ENCODE data around the gene SCML1.

The SCML1 gene

DNA sequence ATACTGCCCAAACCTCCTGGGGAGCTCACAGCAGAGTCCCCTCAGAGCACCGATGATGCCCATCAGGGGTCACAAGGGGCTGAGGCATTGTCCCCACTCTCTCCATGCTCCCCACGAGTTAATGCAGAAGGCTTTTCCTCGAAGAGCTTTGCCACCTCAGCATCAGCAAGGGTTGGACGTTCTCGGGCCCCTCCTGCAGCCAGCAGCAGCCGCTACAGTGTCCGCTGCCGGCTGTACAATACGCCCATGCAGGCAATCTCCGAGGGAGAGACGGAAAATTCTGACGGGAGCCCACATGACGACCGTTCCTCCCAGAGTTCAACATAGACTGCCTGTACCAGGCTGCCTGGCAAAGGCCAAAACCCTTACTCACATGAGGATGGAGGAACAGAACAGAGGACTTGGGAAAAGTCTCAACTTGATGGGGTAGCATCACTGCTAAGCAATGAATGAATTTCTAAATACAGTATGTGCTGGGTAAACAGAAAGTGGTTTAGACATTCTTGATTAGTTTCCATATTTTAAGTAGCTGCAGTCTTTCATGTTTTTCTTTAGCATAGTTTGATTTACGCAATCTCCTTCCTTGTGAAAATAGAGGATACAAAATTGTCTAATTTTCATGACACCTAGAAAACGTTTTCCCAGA, 5.0 kb upstream of the SCML1 start:
- H3K27me3 Mint-ChIP-seq: no peaks in the 10 kb centered on the region
- H3K4me3 Mint-ChIP-seq: no peak overlapping the region
- no peaks in the 10 kb centered on the region for H3K9me3 Mint-ChIP-seq
- no peak overlapping the region for H3K27ac Mint-ChIP-seq
- no peaks in the 10 kb centered on the region for H3K4me1 Mint-ChIP-seq
- DNase-seq: no peak
- ATAC-seq: no peak

- ATAC-seq (no peak), DNase-seq (no peak)
- Mint-ChIP-seq H3K27me3 (no peaks in the 10 kb centered on the region), H3K4me1 (peaks cover 22% of the 10 kb centered on the region), H3K9me3 (no peaks in the 10 kb centered on the region), H3K4me3 (no peak overlapping the region), H3K27ac (peak overlapping the region in 1 of 2 donors; percentile 71)
Observed at GRCh38 chrX:17735406-17735805, 1.9 kb upstream of the SCML1 start.

DNA sequence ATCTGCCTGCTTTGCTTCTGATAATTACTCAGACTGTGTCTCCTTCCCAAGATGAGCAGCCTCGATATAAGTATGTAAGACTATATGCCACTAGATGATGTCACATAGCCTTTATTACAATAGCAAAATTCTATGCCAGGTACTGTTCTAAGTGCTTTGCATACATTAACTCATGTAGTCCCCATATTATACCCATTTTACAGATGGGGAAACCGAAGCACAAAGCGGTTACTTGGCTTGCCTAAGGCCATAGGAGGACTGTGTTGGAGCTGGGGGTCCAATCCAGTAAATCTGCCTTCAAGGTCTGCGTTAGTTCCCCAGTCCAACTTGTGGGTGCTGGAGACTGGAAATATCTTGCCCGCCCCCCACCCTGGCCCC, 826 bp upstream of the SCML1 start:
- no peaks in the 10 kb centered on the region for H3K27me3 Mint-ChIP-seq
- peak overlapping the region in 1 of 2 donors; percentile 61 for H3K27ac Mint-ChIP-seq
- H3K9me3 Mint-ChIP-seq: no peaks in the 10 kb centered on the region
- ATAC-seq: no peak
- no peak for DNase-seq
- H3K4me1 Mint-ChIP-seq: peaks cover 33% of the 10 kb centered on the region
- H3K4me3 Mint-ChIP-seq: peak overlapping the region; percentile 80 to 85

- H3K27me3 Mint-ChIP-seq: no peaks in the 10 kb centered on the region
- H3K4me1 Mint-ChIP-seq: peaks cover 34% of the 10 kb centered on the region
- peak overlapping the region; percentile 80 to 85 for H3K4me3 Mint-ChIP-seq
- ATAC-seq: peak; percentile 45
- no peaks in the 10 kb centered on the region for H3K9me3 Mint-ChIP-seq
- DNase-seq: peak in 1 of 2 donors; percentile 47
- H3K27ac Mint-ChIP-seq: peak overlapping the region in 1 of 2 donors; percentile 87
Observed at GRCh38 chrX:17737710-17737985, 355 bp downstream of the SCML1 start.

DNA sequence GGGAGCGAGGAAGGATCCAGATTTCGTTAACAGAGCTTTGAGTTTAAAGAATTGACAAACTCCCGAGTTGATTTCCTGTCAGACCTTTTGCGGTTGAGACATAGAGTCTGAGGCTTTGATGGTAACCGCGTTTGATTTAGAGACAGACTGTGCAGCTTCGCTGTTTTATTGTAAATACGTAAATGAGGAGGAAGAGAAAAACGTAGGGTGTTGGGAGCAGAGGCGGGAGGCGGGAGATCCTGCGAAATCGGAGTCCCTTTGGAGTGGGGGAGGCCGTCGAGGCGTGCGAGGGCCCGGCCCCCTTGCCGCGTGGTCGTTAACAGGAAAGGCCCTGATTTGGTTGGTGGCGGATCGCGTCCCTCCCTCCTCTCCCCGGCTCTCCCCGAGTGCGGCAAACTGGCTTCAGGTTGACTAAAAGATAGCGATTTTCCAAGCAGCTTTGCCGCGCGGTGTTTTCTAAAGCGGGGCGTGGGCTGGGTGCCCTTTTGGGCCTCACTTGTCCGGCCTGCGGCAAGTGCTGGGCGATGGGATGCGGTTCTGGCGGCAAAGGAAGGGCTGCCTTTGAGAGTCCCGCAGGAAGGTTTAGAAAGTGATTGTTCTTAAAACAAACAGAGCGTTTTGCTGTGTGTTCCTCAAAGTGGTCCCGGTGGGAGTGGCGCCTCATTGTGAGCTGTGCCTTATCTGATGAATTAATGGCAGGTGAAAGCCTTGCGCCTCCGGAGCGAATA, 857 bp downstream of the SCML1 start:
- peak; percentile 38 to 50 for DNase-seq
- Mint-ChIP-seq H3K27ac (peak overlapping the region; percentile 14 to 87), H3K27me3 (no peaks in the 10 kb centered on the region), H3K9me3 (no peaks in the 10 kb centered on the region), H3K4me3 (peak overlapping the region; percentile 80 to 85), H3K4me1 (peaks cover 38% of the 10 kb centered on the region)
- peak; percentile 59 for ATAC-seq

GRCh38 chrX:17738737-17739535, 1.6 kb downstream of the SCML1 start:
- Mint-ChIP-seq H3K4me1 (peaks cover 40% of the 10 kb centered on the region), H3K27me3 (no peaks in the 10 kb centered on the region), H3K27ac (peak overlapping the region in 1 of 2 donors; percentile 16), H3K9me3 (no peaks in the 10 kb centered on the region), H3K4me3 (peak overlapping the region; percentile 80 to 85)
- no peak for DNase-seq
- ATAC-seq: peak; percentile 16

GRCh38 chrX:17740137-17741122, 3.1 kb downstream of the SCML1 start:
- ATAC-seq: no peak
- peaks cover 40% of the 10 kb centered on the region for H3K4me1 Mint-ChIP-seq
- H3K9me3 Mint-ChIP-seq: no peaks in the 10 kb centered on the region
- H3K27me3 Mint-ChIP-seq: no peaks in the 10 kb centered on the region
- DNase-seq: no peak
- H3K4me3 Mint-ChIP-seq: no peak overlapping the region
- no peak overlapping the region for H3K27ac Mint-ChIP-seq

DNA sequence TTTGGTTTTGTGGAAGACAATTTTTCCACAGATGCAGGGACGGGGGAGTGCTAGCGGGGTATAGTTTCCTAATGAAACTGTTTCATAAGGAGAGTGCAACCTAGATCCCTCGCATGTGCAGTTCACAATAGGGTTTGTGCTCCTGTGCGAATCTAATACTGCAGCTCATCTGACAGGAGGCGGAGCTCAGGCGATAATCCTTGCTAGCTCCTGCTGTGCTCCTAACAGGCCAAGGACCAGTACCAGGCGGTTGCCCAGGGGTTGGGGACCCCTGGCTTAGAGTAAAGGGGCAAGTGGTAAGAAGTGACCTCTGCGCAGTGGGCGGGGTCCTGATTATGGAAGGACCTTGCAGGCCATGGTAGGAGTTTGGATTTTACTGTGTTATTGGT, 3.8 kb downstream of the SCML1 start:
- no peak for ATAC-seq
- no peak overlapping the region for H3K27ac Mint-ChIP-seq
- no peaks in the 10 kb centered on the region for H3K27me3 Mint-ChIP-seq
- DNase-seq: no peak
- no peaks in the 10 kb centered on the region for H3K9me3 Mint-ChIP-seq
- peaks cover 40% of the 10 kb centered on the region for H3K4me1 Mint-ChIP-seq
- no peak overlapping the region for H3K4me3 Mint-ChIP-seq

- Mint-ChIP-seq H3K4me3 (no peak overlapping the region), H3K27me3 (no peaks in the 10 kb centered on the region), H3K27ac (no peak overlapping the region), H3K4me1 (peaks cover 27% of the 10 kb centered on the region), H3K9me3 (no peaks in the 10 kb centered on the region)
- no peak for ATAC-seq
- DNase-seq: no peak
Observed at GRCh38 chrX:17743913-17744312, 6.6 kb downstream of the SCML1 start.

DNA sequence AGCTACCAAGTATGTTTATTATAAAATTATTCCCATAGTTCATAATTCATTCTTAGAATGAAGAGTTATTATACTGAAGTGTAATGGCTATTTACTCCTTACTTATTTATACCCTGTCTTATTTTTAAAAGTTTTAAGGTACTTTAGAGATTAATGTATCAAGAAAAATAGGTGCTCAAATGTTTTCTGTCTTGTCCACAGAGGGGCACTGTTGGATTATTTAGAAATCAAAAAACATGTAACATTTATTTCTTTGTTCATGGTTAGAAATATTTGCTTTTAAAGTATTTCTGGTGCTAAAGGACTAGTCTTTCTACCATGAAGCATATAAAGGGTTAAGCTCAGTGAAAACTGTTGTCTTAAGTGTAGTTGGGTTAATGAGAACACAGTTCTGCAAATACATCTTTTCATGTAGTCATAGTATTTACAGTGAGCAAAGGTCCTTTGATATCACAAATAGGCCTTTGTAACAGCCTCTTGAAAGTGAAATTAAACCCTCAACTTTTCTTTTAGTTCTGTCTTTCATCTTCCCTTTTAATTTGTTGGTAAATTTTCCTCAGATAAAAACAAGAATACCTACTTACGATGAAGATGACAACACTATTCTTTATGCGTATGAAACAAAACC, 7.7 kb downstream of the SCML1 start:
- DNase-seq (no peak), ATAC-seq (no peak)
- no peak overlapping the region for H3K27ac Mint-ChIP-seq
- H3K4me3 Mint-ChIP-seq: no peak overlapping the region
- peaks cover 20% of the 10 kb centered on the region for H3K4me1 Mint-ChIP-seq
- no peaks in the 10 kb centered on the region for H3K9me3 Mint-ChIP-seq
- no peaks in the 10 kb centered on the region for H3K27me3 Mint-ChIP-seq

DNA sequence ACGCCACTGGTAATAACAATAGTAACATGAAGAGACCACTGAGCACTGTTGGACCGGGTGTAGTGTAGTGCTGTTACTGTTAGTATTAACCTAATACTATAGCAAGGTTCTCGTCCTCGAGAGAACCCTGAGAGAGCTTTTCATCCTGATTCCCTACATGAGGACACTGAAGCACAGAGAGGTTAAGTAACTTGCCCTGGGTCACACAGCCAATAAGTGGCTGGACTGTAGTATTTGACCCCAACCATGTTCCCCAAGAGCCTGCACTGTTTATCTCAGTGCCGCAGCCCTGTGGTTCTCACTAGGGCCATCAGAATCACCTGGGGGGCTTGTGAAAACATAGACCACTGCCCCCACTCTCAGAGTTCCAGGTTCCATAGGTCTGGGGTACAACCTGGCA, 10.4 kb downstream of the SCML1 start:
- Mint-ChIP-seq H3K27ac (no peak overlapping the region), H3K4me3 (no peak overlapping the region), H3K27me3 (no peaks in the 10 kb centered on the region), H3K9me3 (no peaks in the 10 kb centered on the region), H3K4me1 (peaks cover 6% of the 10 kb centered on the region)
- DNase-seq: no peak
- no peak for ATAC-seq

- H3K27ac Mint-ChIP-seq: no peak overlapping the region
- H3K27me3 Mint-ChIP-seq: no peaks in the 10 kb centered on the region
- H3K4me1 Mint-ChIP-seq: no peaks in the 10 kb centered on the region
- no peak overlapping the region for H3K4me3 Mint-ChIP-seq
- H3K9me3 Mint-ChIP-seq: no peaks in the 10 kb centered on the region
- ATAC-seq (no peak), DNase-seq (no peak)
Observed at GRCh38 chrX:17748684-17749083, 11.4 kb downstream of the SCML1 start.

DNA sequence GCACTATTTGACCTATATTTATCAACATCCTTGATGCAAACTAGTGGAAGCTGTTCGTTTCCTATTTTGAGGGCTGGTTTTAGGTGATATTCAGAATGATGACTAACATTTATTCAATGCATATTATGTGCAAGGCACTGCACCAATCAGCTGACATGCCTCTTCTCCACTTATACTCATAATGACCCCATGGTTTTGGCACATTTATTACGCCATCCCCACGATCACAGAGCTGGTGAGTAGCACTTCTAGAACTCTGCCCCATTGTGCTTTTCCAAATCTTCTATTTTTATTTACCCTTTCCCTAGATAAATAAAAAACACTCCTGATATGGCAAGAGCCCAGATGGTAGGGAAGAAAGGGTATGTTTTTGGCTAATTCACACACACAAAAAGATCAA, 13.1 kb downstream of the SCML1 start:
- no peaks in the 10 kb centered on the region for H3K9me3 Mint-ChIP-seq
- ATAC-seq: no peak
- no peak overlapping the region for H3K27ac Mint-ChIP-seq
- no peak for DNase-seq
- no peaks in the 10 kb centered on the region for H3K27me3 Mint-ChIP-seq
- no peak overlapping the region for H3K4me3 Mint-ChIP-seq
- no peaks in the 10 kb centered on the region for H3K4me1 Mint-ChIP-seq

GRCh38 chrX:17758382-17758781, 21.1 kb downstream of the SCML1 start:
- DNase-seq (no peak), ATAC-seq (no peak)
- Mint-ChIP-seq H3K9me3 (no peaks in the 10 kb centered on the region), H3K27me3 (no peaks in the 10 kb centered on the region), H3K4me1 (peaks cover 8% of the 10 kb centered on the region), H3K4me3 (no peak overlapping the region), H3K27ac (no peak overlapping the region)

- no peak overlapping the region for H3K4me3 Mint-ChIP-seq
- peak overlapping the region in 1 of 2 donors; percentile 46 for H3K27ac Mint-ChIP-seq
- no peak for ATAC-seq
- peaks cover 8% of the 10 kb centered on the region for H3K4me1 Mint-ChIP-seq
- no peak for DNase-seq
- H3K9me3 Mint-ChIP-seq: no peaks in the 10 kb centered on the region
- H3K27me3 Mint-ChIP-seq: no peaks in the 10 kb centered on the region
Observed at GRCh38 chrX:17759990-17760389, 22.7 kb downstream of the SCML1 start.
